Ecto neural progenitor cell (in vitro differentiated cells): ENCODE measurements around the gene FAHD2A.
"Not testable (repeated sequence)": the region's sequence is repeated elsewhere in the genome, so short reads cannot be mapped to it uniquely, and the experiment has no call there.

ENCODE experiments used
- DNase-seq: peaks from one replicate; pipeline ENCODE4 v3.0.0-alpha.2; 2018; ENCODE audit warnings: low spot score

Gene FAHD2A

DNA sequence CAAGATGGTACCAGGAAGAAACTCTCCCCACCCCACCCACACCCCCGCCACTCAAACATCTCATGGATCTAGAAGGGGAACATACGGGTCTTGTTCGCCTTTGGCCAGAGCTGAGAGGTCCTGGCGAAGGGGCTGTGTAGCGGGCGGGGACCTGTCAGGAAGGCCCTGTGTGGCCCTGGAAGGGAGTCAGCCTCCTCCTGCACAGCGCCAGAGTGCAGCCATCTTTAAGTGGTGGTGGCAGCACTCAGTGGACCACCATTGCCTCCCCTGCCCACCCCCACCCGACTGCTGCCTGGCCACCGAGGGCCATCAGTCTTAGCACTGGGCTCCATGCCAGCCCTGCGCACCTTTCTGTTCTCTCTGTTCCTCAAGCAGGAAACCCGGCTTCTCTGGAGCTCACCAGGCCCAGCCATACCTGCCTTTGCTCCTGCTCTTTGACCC is 11.6 kb upstream of the FAHD2A start:
- DNase-seq: no peak

GRCh38 chr2:95391641-95392310 is 10.7 kb upstream of the FAHD2A start:
- no peak for DNase-seq

- DNase-seq: no peak
Observed at GRCh38 chr2:95392320-95392719, 10.2 kb upstream of the FAHD2A start.

GRCh38 chr2:95392730-95393455 is 9.6 kb upstream of the FAHD2A start:
- DNase-seq: peak; percentile 41

DNA sequence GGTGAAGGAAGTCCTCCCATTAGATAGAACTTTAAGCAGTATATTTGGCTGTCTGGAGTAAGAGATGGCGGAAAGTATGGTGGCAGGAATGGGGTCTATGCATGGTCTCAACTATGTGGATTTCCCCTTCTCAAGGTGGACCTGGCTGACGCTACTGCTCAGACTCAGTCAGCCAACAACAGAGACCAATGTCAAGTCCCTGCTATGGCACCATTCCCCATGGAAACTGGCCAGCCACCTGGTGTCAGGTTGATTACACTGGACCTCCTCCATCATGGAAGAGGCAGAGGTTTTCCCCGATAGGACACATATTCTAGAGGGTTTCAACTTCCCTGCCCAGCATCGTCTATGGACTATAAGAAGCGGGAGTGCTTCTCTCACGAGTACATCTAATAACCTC is 8.6 kb upstream of the FAHD2A start:
- DNase-seq: no peak

- DNase-seq: no peak
Observed at GRCh38 chr2:95399061-95399460, 3.4 kb upstream of the FAHD2A start.

- no peak for DNase-seq
Observed at GRCh38 chr2:95401480-95401879, 1.0 kb upstream of the FAHD2A start.

GRCh38 chr2:95402004-95402369 is 521 bp upstream of the FAHD2A start:
- not testable (repeated sequence) for DNase-seq

GRCh38 chr2:95403204-95403721 is 755 bp downstream of the FAHD2A start:
- DNase-seq: peak; percentile 49

- not testable (repeated sequence) for DNase-seq
Observed at GRCh38 chr2:95403824-95404223, 1.3 kb downstream of the FAHD2A start.

DNA sequence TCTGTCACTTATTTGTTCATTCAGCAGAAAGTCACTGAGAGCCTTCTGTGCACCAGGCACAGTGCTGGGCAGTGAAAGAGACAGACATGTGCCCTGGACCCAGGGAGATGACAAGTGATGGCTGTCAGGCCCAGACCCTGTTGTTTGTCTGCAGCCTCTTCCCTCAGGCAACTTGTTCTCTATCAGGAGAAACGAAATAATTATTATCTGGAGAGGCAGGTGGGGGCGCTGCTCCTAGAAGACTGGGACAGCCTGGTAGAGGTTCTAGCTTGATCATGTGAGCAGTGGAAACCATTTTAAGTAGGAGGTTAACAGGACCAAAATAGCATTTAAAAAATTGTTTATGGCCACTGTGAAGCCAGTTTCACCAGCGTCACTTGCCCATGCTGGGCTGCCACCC is 2.2 kb downstream of the FAHD2A start:
- not testable (repeated sequence) for DNase-seq

- not testable (repeated sequence) for DNase-seq
Observed at GRCh38 chr2:95411239-95411638, 8.7 kb downstream of the FAHD2A start.

- DNase-seq: peak; percentile 84
Observed at GRCh38 chr2:95414015-95414594, 11.6 kb downstream of the FAHD2A start.

GRCh38 chr2:95415138-95415537 is 12.6 kb downstream of the FAHD2A start:
- not testable (repeated sequence) for DNase-seq

DNA sequence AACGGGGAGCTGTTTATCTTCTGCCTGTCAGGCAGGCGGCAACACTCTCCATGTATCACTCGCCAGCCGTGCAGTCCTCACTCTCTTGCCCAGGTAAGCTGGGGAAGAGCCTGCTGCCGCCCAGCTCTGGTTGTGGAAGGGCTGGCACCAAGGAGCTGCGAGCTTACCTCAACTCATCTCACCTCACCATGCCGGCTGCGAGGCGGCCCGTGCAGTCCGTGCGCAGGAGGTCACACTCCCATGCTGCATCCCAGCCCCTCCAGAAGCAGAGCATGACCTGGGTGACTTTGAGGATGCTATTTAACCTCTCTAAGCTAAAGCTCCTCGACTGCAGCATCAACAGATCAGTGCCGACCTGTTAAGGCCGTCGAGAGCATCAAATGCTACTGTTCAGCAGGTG is 13.1 kb downstream of the FAHD2A start:
- not testable (repeated sequence) for DNase-seq

DNA sequence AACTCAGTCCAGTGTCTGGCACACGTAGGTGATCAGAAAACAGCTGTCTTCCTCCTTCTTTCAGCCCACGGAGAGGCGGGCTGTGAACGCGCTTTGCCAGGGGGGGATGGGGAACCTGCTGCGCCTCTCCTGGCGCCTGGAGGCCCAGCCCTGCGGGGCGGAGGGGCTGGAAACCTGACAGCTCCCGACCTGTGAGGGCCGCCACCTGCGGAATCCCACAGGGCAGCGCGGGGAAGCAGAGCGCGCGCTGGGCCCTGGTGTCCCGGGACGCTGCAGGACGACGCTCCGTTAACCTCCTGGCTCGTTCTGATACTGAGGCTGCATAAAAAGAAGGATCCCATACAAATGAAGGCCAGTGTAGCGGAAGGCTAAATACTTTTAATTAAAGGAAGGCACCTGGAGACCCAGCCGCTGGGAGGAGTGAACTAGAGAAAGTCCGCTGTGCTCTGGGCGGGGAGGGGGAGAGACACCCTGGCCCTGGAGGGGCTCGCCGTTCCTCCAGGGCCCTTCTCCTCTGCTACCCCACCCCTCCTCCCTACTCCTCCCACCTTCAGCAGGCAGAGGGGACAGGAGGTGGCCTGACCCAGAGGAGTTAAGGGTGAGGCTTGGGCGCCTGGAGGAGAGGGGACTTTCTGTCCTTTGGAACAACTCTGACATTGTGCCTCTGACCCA is 24.8 kb downstream of the FAHD2A start:
- DNase-seq: not testable (repeated sequence)

- DNase-seq: not testable (repeated sequence)
Observed at GRCh38 chr2:95429748-95430467, 27.4 kb downstream of the FAHD2A start.

- not testable (repeated sequence) for DNase-seq
Observed at GRCh38 chr2:95433373-95433772, 30.9 kb downstream of the FAHD2A start.

DNA sequence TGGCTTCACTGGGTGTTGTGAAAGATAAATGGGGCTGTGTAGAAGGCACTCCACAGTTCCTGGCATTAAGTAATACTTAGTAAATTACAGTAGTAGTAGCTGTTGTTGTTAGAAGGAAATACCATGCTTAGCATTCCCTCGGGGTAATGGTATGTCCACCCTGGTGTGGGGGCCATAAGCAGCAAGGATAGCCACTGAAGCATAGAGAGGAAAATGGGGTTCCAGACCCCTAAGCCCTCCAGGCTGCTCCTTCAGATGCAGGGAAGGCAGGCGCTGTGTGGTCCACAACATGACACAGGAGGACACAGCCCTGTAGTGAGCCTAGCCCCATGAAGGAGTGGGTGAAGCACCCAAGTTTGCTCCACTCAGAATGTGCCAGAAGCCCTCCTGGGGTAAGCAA is 31.5 kb downstream of the FAHD2A start:
- not testable (repeated sequence) for DNase-seq

DNA sequence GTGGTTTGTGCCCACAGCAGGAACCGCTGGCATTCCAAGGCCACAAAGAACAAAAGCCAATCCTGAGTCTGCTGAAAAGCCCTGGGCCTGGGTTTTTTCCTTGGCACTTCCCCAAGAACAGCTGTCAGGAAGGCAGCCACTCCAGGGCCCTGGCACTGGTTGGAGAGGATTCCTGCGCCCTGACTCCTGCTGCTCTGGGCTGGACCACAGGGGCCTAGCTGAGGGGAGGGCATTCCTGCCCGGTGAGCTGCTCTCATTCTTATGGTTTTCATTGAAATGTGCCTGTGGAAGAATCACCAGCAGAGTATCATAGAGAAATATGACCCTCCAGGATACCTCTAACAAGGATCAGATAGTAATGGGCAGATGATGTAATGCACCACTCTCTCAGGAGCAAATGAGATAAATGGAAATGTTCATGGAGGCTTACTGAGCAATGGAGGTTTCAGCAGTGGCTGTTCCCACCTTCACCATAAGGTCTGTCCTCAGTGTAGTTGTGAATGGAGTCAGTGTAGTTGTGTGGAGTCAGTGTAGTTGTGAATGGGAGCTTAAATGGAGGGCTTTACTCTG is 32.1 kb downstream of the FAHD2A start:
- not testable (repeated sequence) for DNase-seq

DNA sequence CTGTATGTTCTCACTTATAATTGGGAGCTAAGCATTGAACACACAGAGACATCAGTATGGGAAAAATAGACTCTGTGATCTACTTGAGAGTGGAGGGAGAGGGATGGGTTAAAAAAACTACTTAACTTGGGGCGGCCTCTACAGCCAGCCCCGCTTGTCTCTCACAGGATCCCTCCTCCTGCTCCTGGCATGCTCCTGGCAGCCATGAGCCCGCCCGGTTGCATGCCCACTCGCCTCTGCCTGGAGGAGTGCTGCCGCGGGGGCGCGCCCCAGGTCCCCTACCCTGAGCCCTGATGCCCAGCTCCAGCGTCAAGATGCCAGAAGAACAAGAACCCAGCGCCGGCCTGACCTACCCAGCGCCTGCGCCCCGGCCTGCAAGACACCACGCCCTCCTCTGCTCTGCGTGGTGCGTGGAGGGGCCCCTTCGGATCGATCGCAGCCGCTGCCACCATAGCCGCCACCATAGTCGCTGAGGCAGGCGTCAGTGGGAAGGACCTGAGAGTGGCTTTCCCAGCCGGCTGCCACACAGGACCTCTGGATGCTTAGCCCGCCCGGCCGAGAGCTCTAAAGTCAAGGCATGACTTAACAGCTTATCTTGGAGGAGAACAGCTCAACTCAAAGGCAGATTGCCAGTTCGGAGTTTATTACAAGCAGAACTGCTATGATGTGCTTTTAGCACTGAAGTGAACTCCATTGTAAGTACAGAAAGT is 32.8 kb downstream of the FAHD2A start:
- not testable (repeated sequence) for DNase-seq
